HG03457 (cell line): Measurements from ENCODE around the gene TDRKH.

Experiments
- ATAC-seq: cut with Tn5 transposase; IDR thresholded peaks from one replicate; pipeline ENCODE4 v1.9.1; 2021; ENCODE audit warnings: moderate number of reproducible peaks; ENCODE audit not compliant: unreplicated experiment

The TDRKH gene

DNA sequence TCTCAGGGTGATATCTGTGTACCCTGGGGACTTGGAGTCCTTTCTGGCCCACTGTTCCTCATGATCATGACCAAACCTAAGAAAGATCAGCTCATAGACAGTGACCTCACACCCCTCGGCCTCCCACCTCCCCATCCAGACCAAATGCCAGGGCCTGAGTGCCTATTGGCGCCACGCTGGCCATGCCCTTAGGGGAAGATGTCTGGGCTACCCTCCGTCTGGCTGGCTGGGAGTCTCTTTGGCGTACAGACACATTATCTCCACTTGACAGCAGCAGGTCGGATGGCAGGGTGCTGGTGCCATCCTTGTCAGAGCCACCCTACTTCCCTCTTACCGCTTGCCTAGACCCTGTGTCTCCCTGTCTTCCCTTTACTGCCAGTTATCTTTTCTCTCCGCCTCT, 32.9 kb upstream of the TDRKH start:
- no peak for ATAC-seq

DNA sequence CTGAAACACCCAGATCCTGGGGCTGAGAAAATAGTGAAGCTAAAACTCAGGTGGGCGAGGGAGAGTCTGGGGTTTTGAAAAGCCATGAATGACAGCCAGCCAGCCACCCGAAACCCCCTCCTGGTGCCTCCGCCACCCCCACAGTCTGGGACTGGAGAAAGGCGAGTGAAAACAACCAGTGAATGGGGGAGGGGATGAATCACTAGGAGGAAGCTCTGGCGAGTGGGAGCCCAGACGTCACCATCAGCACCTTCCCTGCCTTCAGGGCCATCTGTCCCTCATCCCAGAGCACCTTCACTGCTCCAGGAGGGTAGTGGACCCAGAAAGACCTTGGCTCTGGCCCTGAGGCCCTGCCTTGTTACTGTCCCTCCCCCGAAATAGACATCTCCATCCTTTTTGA, 32.1 kb upstream of the TDRKH start:
- ATAC-seq, result no peak

DNA sequence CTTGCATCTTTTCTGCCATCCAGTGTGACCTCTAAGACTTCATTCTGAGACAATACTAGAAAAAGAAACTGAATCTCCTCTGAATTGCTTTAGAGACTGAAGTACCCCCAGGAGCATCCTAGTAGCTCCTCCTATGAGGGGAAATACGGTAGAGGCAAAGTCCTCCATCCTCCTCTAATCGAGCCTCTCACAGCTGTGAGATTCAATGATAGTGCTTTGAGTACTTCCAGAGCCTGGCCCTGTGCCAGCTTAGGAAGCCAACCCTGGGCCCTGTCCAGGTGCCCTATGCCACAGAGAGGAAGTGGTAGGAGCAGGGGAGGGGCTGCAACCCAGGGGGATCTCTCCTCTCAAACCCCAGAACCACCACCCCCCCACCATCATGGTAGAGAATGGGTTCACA, 30.6 kb upstream of the TDRKH start:
- ATAC-seq, result no peak

DNA sequence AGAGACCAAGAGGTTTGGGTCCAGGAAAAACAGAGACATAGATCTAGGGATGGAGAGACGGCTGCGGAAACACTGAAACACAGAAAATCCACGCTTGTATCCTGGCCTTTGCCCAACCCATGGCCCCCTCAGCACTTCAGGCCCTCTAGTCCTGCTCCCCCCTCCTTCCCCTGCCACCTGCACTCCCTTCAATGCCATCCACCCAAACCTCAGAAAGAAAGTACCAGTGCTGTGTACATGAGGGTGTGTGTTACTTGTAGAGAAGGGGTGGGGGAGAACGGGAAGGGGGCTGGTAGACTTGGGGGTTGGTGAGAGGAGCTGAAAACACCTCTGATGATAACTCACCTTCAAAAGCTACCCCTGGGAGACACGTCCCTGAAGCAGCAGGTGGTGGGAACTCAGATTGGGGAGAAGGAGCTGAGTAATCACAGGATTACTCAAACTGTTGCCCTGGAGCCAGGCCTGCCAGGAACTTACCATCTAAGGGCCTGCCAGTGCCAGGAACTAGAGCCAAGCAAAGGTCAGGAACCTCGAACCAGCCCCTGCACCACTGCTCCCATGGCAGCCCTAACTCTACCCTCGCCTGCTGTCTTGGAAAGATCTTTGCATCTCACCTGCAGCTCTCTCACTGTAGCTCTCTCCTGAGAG, 29.8 kb upstream of the TDRKH start:
- no peak for ATAC-seq

DNA sequence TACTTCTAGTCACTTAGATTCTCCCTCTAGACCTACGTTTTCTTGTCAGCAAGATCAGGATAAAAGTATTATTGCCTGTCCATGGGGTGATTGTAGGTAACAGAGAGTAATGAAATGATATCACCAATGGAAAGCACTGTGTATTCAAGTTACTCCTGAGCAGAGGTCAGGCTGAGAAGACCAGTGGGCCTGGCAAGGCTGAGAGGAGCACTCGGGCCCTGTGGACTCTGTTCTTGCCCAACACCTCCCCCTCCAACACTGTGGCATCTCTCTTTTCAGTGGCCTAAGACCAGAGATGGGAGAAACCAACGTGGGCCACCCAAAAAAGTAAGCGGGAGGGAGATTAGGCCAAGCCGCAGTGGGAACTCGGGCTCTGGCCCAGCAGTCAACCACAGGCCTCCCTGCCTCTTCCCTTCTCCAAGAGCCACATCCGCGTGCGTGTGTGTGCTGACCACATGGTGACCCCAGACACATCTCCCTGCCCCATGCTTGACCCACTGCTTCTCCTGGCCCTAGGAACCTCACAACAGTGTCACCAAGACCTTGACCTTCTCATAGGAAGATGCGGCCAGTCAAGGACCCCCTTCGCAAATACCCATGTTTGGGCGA, 29.0 kb upstream of the TDRKH start:
- no peak for ATAC-seq

DNA sequence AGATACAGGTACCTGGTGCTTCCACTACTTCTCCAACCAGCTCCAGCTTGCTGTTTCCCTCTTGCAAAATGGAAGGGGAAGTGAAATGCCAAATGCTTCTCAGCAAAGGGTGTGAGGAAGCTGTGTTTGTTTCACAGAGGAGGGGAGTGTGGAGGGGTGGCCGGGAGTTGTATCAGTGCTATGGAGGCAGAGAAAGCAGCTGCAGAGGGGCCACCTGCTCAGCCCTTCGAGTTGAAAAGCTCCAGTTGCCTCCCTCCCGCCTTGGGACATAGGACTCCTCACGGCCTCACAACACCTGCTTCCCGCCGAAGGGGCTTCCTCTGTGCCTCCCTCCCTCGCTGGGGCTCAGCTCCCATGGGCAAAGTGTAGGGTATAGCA, 27.0 kb upstream of the TDRKH start:
- no peak for ATAC-seq

DNA sequence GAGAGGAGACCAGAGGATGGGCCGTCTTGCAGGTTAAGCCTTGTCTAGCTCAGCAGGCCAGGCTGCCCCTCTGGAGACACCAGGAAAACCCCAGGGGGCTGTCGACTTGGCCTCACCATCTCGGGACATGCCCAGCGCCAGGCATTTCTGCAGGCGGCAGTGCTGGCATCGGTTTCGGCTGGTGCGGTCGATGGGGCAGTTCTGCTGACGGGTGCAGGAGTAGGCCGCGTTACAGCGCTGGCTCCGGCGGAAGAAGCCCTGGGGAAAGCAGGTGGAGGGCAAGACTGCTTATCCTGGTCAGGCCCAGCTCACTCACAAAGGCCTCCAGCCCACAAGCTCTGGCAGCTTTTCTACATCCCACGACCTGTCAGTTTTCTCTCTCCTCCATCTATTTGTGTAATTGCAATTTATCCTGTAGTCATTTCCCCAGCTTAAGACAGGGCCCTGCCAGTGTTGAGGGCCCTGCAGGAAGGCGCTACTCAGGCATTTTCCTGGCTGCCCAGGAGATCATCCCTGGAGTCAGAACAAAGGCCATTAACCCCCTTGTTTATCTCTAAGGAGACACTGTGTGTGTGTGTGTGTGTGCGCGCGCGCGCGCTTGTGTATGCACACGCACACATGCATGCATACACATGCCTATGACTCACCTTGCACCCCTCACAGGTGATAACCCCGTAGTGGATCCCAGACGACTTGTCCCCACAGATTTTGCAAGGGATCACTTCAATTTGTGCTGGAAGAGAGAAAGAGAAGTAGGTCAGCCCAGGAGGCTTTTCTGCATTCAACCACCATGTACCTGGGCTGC, 26.4 kb upstream of the TDRKH start:
- ATAC-seq, result no peak

DNA sequence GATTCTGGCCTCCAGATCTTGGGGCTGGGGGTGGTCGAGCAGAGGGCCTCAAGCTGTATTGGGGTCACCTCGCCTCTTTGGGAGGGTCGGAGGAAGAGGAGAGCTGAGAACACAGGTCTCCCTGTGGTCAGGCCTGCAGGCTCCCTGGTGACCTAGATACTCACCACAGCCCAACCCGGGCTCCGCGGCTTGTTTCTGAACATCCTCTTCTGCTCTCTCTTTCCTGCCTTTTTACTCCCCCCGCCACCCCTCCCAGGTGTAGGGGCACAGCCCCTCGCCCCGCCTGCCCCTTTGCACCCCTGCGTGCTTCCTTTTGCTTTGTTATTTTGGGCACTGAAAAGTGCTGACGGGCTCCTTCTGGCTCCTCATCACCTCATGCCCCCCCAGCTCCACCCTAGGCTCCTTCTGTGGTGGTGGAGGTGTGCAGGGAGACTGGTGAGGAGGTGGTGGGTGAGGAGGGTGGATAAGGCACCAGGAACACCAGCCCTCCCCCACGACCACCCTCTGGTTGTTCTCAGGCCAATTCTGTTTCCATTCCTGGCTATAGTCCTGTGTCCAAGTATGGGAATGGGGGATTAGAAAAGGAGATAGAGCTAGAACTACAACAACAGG, 25.5 kb upstream of the TDRKH start:
- no peak for ATAC-seq

DNA sequence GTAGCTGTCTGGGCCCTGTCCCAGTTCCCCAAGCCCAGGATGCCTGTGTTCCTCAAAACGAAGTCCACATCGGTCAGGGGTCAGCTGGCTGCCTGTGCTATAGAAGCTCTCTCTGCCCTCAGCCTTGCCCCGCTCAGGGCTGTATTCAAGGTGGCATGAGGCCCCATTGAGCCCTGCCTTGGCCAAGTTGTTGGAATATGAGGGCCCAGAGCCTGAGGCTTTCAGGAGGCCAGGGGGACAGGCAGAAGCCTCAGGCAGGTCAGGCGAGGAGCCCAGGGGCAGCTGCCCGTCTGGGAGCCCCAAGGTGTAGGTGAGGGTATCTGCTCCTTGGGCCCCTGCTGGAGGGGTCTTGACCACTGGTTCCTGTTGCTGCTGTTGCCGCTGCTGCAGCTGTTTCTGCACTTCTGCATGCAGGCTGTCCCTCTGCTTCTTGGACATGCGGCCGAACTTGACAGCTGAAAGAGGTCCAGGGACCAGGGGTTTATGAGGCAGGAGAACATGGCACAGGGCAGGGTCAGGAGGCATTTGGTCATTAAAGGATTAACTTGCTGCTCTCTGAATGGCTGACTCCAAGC, 24.8 kb upstream of the TDRKH start:
- no peak for ATAC-seq

DNA sequence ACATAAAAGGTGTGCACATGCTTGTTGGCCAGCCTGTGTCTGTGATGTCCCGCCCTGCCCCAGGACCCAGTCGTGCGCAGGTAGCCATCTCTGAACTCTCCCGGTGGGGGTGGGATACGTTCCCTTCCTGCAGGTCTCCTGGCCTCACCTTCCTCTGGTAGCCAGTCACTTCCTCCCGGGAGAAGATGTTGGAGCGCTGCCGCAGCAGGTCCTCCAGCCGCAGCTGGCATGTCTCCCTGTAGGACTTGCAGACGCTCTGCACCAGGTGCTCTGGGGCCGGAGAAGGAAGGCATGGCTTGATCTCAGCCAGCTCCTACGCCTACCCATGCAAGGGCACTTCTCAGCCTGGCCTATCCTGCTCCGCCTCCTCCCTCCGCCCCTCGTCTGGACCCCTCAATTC, 24.1 kb upstream of the TDRKH start:
- no peak for ATAC-seq

DNA sequence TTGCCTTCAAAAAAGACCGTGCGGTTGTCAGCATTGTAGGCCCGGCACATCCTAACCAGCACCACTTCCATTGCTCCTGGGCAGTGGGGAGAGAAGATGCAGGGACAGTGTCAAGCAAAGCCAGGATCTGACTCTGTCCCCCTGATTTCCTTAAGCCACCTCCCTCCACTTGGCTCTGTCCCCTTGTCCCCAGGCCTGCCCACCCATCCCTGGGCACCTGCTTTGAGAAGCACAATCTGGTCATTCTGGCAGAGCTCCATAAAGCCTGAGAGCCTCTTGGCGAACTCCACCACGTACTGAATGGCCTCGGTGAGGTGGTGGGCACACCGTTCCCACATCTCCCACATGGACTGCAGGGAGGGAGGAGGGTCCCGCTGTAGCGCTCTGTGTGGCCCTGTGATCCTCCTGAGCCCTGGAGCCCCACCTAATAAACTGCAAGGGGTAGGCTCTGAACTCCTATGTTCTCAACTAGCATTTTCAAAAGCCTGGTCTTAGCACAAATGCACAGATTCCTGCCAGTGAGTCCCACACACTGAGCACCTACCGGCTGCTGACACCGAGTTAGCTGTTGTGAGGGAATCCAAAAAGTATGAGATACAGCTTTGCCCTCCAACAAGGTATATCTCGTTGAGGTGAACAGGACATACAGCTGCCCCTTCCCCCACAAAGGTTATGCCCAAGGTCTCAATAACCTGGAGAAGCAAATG, 23.1 kb upstream of the TDRKH start:
- no peak for ATAC-seq

DNA sequence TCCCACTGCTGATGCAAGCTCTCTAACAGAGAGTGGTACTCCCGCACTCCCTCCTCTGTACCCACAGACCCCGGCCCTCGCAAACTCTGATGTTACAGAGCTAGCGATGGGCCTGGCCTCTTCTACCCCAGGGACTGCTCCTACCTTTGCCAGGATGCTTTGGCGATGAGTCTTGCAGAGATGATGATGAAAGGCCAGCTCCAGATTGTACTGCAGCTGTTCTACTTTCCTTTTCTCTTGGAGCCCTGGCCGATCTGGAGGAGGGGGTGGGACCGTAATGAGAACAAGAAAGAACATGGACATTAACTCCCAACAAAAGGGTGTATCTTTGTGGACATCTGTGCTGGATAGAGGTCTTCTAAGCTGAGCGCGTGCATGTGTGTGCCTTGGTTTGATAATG, 20.9 kb upstream of the TDRKH start:
- no peak for ATAC-seq

DNA sequence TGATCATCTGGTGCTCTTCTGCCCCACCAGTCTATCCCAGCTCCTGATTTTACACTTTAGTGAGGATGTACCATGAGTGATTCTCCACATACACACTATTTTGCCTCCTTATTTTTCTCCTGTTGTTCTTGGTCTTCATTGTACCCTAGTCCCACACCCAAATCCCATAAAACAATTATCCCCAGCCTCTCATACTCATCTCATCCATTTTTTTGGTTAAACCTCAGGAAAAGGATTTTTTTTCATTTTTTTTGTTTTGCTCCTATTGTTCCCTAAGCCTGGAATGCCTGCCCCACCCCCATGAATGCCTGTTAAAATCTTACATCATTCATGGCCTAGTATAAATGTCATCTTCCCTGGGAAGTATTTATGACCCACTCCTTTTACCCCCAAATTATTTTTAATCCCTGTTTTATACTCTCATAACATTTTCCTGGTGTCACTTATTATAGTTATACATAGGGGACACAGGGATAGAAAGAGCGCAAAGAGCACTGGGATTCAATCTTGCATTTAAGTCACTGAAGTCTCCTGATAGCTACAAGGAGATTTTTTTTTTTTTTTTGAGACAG, 19.8 kb upstream of the TDRKH start:
- ATAC-seq, result no peak

DNA sequence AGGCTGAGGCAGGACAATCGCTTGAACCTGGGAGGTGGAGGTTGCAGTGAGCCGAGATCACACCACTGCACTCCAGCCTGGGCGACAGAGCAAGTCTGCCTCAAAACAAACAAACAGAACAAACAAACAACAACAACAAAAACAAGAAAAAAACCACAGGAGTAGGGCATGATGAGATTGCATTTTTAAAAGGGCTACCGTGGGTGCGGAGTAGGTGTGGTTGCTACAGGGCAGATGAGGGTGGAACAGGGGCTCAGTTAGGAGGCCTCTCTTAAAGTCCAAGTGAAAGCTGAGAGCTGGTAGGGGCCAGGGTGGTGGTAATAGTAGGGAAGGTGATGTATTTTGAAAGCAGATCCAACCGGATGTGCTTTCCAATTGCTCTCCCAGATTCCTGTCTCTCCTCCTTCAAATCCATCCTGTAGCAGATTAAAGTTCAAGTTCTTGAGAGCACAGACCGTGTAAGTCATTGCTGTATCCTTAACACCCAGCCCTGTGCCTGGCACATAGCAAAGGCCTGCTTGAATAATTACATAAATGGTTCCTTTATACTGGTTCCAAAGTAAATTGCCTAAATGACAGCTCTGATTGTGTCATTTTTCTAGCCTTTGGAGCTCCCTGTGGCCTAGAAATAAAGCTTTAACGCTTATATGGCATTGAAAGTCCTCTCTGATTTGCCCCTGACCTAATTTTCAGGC, 19.1 kb upstream of the TDRKH start:
- ATAC-seq, result no peak

DNA sequence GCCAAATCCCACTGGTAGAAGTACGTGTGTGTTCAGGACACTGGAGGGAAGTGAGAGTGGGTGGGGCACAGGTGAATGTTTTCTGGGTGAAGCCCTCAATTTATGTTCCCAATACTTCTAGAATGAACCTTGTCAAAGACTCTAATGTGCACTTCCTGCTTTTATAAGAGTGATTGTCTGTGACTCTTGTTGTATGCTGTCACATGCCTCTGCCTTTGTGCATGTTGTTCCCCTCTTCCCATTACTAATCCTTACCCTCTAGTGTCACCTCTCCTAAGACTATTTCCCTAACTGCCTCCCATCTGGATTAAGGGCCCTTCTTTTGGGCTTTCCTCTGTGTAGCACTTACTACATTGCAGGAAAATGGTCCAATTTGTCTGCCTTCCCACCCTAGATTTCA, 17.5 kb upstream of the TDRKH start:
- ATAC-seq, result no peak

DNA sequence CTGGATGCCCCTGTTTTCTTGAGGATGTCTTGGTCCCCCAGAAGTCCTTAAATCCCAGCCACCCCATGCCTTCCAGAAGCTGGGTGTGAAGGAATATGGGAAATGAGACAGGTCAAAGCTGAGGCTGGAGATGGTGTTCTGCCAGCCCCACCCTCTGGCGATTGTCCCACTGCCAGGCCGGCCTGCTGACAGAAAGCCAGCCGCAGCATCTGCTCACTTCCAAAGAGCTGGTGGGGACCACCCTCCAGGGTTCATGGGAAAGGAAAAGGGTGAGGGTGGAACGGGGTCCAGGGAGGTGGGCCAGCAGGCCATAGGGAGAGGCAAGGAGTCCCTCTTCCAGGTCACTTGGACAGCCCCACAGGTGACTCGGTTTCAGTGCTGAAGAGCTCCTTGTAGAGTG, 16.8 kb upstream of the TDRKH start:
- no peak for ATAC-seq

DNA sequence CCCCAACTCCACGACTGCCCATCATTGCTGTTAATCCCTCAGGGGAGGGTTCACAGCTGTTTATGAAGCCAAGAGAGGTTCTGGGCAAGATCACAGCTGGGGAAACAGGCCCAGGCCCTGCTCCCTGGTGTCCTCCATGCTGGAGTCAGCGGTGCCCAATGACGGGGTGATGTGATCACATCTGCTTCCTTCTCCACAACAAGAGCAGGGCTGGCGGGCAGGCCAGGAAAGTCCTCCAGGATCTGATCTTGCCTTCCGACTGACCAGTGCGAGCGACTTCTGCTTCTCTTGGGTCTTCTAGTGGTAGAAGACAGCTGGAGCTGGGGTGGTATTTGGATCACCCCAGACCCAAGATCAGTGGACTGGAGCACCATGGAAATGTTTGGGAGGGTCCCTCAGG, 15.9 kb upstream of the TDRKH start:
- ATAC-seq, result no peak

DNA sequence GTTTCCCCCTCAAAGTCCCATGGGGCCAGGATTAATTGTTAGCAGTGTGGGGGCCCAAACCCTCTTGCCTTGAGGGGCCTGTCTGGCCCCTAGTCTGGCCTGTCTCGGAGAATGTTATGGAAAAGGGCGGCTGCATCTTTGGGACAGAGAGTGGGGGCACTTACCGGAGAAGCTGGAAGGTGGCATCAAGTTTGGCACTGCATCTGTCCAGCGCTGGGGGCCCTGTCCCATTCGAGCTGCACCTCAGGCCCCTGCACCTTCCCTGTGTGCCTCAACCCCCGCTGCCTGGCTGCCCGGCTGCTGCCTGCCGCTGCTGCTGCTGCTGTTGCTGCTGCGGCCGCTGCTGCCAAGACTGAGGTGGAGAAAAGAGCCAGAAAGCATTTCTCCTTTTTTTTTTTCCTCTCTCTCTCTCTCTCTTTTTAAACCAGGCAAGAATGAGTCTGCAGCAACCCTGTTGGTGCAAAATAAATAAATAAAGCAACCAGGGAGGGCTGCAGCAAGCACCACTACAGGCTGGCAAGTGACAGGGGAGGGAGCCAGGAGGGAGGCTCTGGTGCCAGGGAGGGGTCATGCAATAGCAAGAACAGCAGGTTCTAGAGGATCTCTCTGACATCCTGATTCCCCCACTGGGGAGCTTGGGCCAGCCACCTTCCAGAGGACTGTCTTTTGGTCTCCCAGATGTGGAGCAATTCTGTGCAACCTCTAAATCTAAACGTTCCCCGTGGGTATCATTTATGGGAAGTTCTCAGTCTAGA, 14.9 kb upstream of the TDRKH start, which contains the start of gene LINGO4:
LINGO4 (minus strand) TSS at position 354 of the 755 bp plus-strand sequence. CDS start 2,715 bp downstream, outside the sequence.
- no peak for ATAC-seq

DNA sequence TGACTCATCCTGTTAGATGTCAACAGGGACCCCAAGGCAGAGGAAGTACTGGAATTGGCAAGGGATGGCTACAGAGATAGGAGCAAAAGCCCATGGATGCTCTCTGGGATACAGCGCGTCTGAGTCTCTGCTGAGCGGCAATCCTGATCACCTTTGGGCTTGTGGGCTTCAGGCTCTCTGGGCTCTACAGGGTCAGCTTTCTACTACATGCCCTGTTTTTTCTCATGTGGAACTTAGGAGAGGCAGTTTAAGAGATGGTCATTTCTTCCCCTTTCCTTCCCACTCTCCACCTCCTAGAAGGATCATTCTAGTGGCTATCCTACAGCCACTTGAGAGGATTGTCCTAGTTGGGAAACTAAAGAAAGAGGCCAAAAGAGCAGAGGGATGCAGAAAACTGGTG, 13.6 kb upstream of the TDRKH start:
- ATAC-seq, result no peak
